H1 (cell line): ENCODE data around the gene ALKBH7. TPM values are rescaled to one million over a fixed set of nuclear protein-coding genes. Genes with fewer than 3 reads are reported as not detected.

Experiments
- BRCA1 ChIP-seq: IDR thresholded peaks from 2 replicates; pipeline ENCODE4 v1.6.1; 2012; ENCODE audit warnings: low read depth, low read length, improper control_type of control experiment
- CTBP2 ChIP-seq: IDR thresholded peaks from 2 replicates; pipeline ENCODE4 v1.7.0; 2011; ENCODE audit warnings: borderline replicate concordance, mild to moderate bottlenecking, moderate library complexity, mixed read lengths, low read length; ENCODE audit not compliant: insufficient read depth, insufficient read length
- POU5F1 ChIP-seq: IDR thresholded peaks from 2 replicates; pipeline ENCODE4 v1.6.1; 2011; ENCODE audit warnings: low read depth, mild to moderate bottlenecking, low read length, moderate library complexity
- RAD21 ChIP-seq, 2 experiments: IDR thresholded peaks in 1 of 2; conservative IDR thresholded peaks in 1 of 2; 2 replicates each; pipeline ENCODE4 v1.6.1; 2011; ENCODE audit warnings: low read depth in 2 of 2, low read length in 2 of 2, improper control_type of control experiment in 1 of 2, inconsistent platforms in 1 of 2, mild to moderate bottlenecking in 1 of 2, moderate library complexity in 1 of 2
- polyA plus RNA-seq, 7 experiments: library from polyadenylated mRNA; depleted of rRNA in 3 of 7; stranded (reverse) in 5 of 7; unstranded in 2 of 7; fragments of >200 nt in 5 of 7; fragments of 200-250 nt in 2 of 7; gene quantifications; 1 replicate in 5 of 7; 2 replicates in 1 of 7; 4 replicates in 1 of 7; pipeline versions ENCODE4 v1.2.1 to v1.2.3, GENCODE V29; 2011 to 2013; ENCODE audit warnings: missing spikeins in 2 of 7, mixed read lengths in 2 of 7
- total RNA-seq: library from RNA; stranded (reverse); fragmentation: NEBNext Ultra II Directional; extraction: Animal tissue kit (Norgen Biotek cat#: 25700); gene quantifications from 2 replicates; pipeline ENCODE4 v1.2.1, GENCODE V29; 2021

ALKBH7 gene
- total and polyA plus RNA-seq, 2 of the 8 experiments (the other 6 are each of a cell fraction or from before 2014, with no cell fraction given): 66.3 to 100 TPM

GRCh38 chr19:6376512-6377190 is 4.1 kb downstream of the ALKBH7 start (continued):
- no peak for TF ChIP-seq RAD21 (IDR thresholded peaks at IDR 0.05 in 1 of 2, conservative IDR thresholded peaks at IDR 0.05 in 1 of 2; ENCODE audit: low read depth in 2 of 2, low read length in 2 of 2)
- TF ChIP-seq POU5F1: no peak
- TF ChIP-seq BRCA1: no peak
- no peak for TF ChIP-seq CTBP2
